Loucy (cell line): ENCODE data around the gene TMEM161A.

ENCODE experiments used
- EZH2phosphoT487 ChIP-seq: fragments of 200-600 bp; IDR thresholded peaks from 2 replicates; pipeline ENCODE4 v1.6.1; 2018; ENCODE audit warnings: antibody characterized with exemption, mild to moderate bottlenecking, moderate library complexity, borderline replicate concordance
- TF ChIP-seq, protein P1 (sequence below): fragments of 200-600 bp; sonication (generic); conservative IDR thresholded peaks from 2 replicates; pipeline ENCODE4 v1.5.1; 2014; ENCODE audit warnings: mild to moderate bottlenecking, antibody characterized with exemption, low read length

- TF ChIP-seq, protein P1, sequence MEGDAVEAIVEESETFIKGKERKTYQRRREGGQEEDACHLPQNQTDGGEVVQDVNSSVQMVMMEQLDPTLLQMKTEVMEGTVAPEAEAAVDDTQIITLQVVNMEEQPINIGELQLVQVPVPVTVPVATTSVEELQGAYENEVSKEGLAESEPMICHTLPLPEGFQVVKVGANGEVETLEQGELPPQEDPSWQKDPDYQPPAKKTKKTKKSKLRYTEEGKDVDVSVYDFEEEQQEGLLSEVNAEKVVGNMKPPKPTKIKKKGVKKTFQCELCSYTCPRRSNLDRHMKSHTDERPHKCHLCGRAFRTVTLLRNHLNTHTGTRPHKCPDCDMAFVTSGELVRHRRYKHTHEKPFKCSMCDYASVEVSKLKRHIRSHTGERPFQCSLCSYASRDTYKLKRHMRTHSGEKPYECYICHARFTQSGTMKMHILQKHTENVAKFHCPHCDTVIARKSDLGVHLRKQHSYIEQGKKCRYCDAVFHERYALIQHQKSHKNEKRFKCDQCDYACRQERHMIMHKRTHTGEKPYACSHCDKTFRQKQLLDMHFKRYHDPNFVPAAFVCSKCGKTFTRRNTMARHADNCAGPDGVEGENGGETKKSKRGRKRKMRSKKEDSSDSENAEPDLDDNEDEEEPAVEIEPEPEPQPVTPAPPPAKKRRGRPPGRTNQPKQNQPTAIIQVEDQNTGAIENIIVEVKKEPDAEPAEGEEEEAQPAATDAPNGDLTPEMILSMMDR = no peak
- TF ChIP-seq EZH2phosphoT487 = no peak
Measured at GRCh38 chr19:19142347-19142746, 4.1 kb upstream of the TMEM161A start.
